ENCODE results near the gene C6orf15.

Gene C6orf15

DNA sequence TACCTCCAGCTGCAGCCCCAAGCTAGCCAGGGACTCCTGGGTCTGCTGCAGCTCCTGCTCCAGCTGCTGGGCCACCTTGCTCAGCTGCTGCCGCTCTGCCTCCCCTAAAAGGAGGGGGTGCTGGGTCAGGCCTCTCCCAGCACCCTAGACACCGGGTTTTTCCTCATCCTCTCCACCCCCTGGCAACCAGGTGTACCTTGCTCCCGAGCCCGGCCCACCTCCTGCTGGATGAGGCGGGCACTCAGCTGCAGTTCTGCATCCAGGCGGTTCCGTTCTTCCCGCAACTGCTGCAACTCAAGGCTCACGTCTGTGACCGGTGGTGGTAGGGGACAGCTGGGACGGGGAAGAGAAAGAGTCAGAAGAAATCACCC lies 32.6 kb upstream of the C6orf15 start:
- DNase-seq (ENCODE audit: low read depth in 1 of 2, low spot score in 1 of 2), result no peak
- no peaks in the 10 kb centered on the region for H3K27me3 ChIP-seq (ENCODE audit: insufficient read depth, poor library complexity, severe bottlenecking)
- H3K27ac ChIP-seq (replicated peaks), result no peak overlapping the region
- H3K4me3 ChIP-seq (replicated peaks; ENCODE audit: insufficient read depth, low read length), result no peak overlapping the region
- TF ChIP-seq, protein P1, sequence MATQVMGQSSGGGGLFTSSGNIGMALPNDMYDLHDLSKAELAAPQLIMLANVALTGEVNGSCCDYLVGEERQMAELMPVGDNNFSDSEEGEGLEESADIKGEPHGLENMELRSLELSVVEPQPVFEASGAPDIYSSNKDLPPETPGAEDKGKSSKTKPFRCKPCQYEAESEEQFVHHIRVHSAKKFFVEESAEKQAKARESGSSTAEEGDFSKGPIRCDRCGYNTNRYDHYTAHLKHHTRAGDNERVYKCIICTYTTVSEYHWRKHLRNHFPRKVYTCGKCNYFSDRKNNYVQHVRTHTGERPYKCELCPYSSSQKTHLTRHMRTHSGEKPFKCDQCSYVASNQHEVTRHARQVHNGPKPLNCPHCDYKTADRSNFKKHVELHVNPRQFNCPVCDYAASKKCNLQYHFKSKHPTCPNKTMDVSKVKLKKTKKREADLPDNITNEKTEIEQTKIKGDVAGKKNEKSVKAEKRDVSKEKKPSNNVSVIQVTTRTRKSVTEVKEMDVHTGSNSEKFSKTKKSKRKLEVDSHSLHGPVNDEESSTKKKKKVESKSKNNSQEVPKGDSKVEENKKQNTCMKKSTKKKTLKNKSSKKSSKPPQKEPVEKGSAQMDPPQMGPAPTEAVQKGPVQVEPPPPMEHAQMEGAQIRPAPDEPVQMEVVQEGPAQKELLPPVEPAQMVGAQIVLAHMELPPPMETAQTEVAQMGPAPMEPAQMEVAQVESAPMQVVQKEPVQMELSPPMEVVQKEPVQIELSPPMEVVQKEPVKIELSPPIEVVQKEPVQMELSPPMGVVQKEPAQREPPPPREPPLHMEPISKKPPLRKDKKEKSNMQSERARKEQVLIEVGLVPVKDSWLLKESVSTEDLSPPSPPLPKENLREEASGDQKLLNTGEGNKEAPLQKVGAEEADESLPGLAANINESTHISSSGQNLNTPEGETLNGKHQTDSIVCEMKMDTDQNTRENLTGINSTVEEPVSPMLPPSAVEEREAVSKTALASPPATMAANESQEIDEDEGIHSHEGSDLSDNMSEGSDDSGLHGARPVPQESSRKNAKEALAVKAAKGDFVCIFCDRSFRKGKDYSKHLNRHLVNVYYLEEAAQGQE (IDR thresholded peaks at IDR 0.05; ENCODE audit: insufficient replicate concordance, low read depth), result no peak
- no peak for TF ChIP-seq SPI1 (IDR thresholded peaks at IDR 0.05; ENCODE audit: borderline replicate concordance, low read depth)
- TF ChIP-seq CTCF (IDR thresholded peaks at IDR 0.05; ENCODE audit: insufficient read depth, low read length), result no peak
- no peak for TF ChIP-seq GABPA (IDR thresholded peaks at IDR 0.05; ENCODE audit: low read depth)
- no peak for TF ChIP-seq POLR2AphosphoS5 (IDR thresholded peaks at IDR 0.05; ENCODE audit: low read depth)

GRCh38 chr6:31144296-31144969 lies 32.1 kb upstream of the C6orf15 start:
- DNase-seq (ENCODE audit: low read depth in 1 of 2, low spot score in 1 of 2), result no peak
- TF ChIP-seq POLR2AphosphoS5 (IDR thresholded peaks at IDR 0.05; ENCODE audit: low read depth), result no peak
- no peak for TF ChIP-seq SPI1 (IDR thresholded peaks at IDR 0.05; ENCODE audit: borderline replicate concordance, low read depth)
- TF ChIP-seq GABPA (IDR thresholded peaks at IDR 0.05; ENCODE audit: low read depth), result no peak
- TF ChIP-seq CTCF (IDR thresholded peaks at IDR 0.05; ENCODE audit: insufficient read depth, low read length), result no peak
- TF ChIP-seq, protein P1 (IDR thresholded peaks at IDR 0.05; ENCODE audit: insufficient replicate concordance, low read depth), result no peak
- H3K27ac ChIP-seq (replicated peaks), result no peak overlapping the region
- H3K27me3 ChIP-seq (ENCODE audit: insufficient read depth, poor library complexity, severe bottlenecking), result no peaks in the 10 kb centered on the region
- no peak overlapping the region for H3K4me3 ChIP-seq (replicated peaks; ENCODE audit: insufficient read depth, low read length)

- no peak for DNase-seq (ENCODE audit: low read depth in 1 of 2, low spot score in 1 of 2)
- no peak overlapping the region for H3K27ac ChIP-seq (replicated peaks)
These were observed 30.8 kb upstream of the C6orf15 start for GRCh38 chr6:31143148-31143547.

More at GRCh38 chr6:31143148-31143547, 30.8 kb upstream of the C6orf15 start:
- Histone ChIP-seq H3K27me3 (ENCODE audit: insufficient read depth, poor library complexity, severe bottlenecking) (no peaks in the 10 kb centered on the region), H3K4me3 (replicated peaks; ENCODE audit: insufficient read depth, low read length) (no peak overlapping the region)
- no peak for TF ChIP-seq CTCF (IDR thresholded peaks at IDR 0.05; ENCODE audit: insufficient read depth, low read length)

Data from HL-60 (cell line).